GM20431 (cell line): ENCODE data around the gene IRX4.
"Not testable (repeated sequence)": the region's sequence is repeated elsewhere in the genome, so short reads cannot be mapped to it uniquely, and the experiment has no call there.

Experiments
- in situ Hi-C: fragments of 300-500 bp; cut with MseI, MboI; formaldehyde crosslinking; loops from one replicate; pipeline ENCODE4 v1.15.0; 2020; ENCODE audit warnings: low sequenced_read_pairs; ENCODE audit not compliant: unreplicated experiment

Gene IRX4

GRCh38 chr5:1865486-1865885 is 17.2 kb downstream of the IRX4 start:
- in situ Hi-C loops = no loop called here

DNA sequence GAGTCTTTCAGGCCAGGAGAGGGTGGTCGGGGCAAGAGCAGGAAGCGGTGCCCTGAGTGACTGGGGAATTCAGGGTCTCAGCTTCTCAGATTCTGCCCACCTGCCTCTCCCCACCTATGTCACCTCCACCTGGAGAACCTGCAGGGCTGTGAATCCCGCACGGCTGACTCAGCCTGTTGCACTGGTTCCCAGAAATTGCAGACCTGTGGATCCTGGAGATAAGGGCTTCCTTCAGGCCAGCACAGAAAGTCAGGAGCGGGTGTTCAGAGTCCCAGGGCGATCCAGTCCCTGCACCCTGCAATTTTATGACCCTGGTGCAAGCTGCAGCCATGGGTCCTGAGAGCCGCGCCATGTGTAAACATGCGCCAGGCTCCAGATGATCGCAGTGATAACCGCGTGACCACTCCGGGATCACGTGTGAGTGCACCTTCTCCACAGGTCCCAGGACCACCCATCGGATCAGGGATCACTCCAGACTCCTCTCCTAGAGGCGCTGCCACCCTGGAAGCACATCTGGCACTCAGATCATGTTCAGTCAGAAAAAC is 17.8 kb downstream of the IRX4 start:
- in situ Hi-C loops = no loop called here

DNA sequence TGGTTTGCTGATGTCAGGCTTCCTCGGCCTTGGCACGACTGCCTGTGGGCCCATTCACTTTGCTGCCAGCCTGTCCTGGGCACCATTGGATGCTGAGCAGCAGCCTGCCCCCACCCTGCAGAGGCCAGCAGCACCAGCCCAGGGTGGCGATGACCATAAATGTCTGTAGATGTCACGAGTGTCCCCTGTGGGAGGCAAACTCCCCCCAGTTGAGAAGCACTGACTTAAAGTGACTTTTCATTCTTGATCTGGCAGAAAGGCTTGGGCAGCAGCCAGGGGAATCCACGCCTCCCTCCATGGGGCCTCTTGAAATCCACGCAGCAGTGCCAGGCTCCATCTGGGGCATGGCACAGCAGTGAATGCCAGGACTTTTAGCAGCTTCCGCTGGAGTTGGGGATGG is 21.8 kb downstream of the IRX4 start:
- in situ Hi-C loops = no loop called here

DNA sequence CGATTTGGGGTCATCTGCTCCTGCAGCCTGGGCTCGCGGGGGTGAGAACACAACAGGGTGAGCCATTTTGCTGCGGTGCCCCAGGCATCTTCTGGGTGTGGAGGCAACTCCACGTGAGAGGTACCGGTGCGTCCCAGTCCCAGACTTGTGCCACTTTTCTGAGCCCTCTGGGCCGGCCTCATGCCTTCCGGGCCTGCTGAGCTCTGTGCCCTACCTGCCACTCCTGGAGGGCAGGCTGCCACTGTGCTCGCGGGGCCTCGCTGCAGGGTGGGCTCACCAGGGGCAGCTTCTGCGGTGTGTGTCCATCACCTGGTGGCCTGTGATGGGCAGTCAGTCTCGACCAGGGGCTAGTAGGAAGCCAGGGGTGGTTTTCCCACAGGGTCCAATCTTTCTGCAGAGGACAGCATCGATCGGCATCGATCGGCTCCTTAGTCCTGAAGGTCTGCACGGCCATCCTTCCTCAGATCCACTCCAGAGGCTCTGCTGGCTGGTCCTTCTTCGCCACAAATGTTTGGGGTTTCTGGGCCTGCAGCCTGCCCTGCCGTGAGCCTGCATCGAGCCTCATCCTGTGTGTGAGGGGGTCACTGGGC is 22.6 kb downstream of the IRX4 start:
- in situ Hi-C loops = no loop called here

- in situ Hi-C loops = no loop called here
Measured at GRCh38 chr5:1859099-1859498, 23.6 kb downstream of the IRX4 start.

- in situ Hi-C loops = no loop called here
Measured at GRCh38 chr5:1858436-1858835, 24.3 kb downstream of the IRX4 start.

- in situ Hi-C loops = no loop called here
Measured at GRCh38 chr5:1857256-1857600, 25.5 kb downstream of the IRX4 start.

DNA sequence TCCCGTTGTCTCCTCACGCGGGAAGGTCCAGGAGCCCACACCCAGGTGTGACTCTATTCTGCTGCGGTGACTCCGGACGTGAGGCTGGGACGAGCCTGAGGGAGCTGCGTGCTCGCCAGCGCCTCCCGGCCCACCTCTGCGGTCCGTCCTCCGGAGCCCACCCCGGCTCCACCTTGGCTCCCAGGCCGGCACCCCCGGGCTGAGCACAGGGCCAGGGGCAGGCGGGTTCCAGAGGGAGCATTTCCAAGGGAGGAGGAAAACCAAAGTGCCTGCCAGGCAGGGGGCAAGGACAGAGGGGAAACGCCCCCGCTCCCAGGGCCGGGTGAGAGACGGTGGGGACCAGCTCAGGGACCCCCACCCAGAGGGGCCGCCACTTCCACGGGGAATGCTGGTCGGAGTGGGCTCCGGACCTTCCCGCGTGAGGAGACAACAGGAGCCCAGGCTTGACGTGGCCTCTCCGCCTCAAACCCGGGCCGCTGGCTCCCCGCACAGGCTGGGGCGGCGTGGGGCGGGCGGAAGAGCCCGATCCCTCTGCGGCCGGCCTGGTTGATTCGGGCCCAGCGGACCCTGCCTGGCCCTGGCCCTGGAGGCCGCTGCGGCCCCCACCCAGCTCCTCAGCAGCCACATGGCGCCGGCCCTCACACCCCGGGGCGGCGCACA is 26.0 kb downstream of the IRX4 start:
- in situ Hi-C loops = no loop called here

- in situ Hi-C loops = no loop called here
Measured at GRCh38 chr5:1855596-1855995, 27.1 kb downstream of the IRX4 start.

DNA sequence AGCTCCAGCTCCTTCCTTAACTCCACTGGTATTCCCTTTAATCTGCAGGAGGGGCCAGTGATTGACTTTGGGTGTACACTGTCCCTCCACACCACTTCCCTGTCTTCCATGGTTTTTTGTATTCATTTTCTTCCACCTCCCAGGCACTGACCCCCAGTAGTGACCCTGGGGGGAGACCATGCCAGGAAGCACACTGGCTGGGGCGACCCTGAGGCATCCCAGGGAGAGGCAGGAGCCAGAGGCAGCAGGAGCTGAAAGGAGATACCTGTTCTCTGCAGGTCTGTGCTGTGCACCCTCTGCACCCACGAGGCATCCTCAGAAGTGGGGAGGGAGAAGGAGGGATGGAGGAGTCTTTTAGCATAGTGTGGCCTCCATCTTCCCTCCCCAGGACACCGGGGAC is 27.6 kb downstream of the IRX4 start:
- in situ Hi-C loops = no loop called here

- in situ Hi-C loops = no loop called here
Measured at GRCh38 chr5:1853531-1853930, 29.2 kb downstream of the IRX4 start.

GRCh38 chr5:1852324-1852947 is 30.3 kb downstream of the IRX4 start:
- in situ Hi-C loops = no loop called here

GRCh38 chr5:1851290-1851934 is 31.3 kb downstream of the IRX4 start:
- in situ Hi-C loops = no loop called here

GRCh38 chr5:1850324-1851154 is 32.2 kb downstream of the IRX4 start:
- in situ Hi-C loops = no loop called here

DNA sequence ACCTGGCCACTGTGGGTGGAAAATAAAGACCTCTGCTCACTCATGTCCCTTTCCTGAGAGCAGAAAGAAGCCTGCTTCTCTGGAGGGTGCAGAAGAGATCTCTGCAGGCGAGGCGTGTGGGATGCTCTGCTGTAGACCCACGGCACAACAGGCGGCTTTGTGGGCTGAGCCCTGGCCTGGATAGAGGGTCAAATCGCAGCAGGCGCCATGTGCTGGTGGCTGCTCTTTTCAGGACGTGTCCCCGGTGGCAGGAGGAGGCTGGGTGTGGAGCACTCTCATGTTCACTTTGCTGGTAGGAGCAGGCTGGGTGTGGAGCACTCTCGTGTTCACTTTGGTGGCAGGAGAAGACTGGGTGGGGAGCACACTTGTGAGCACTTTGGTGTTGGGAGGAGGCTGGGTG is 35.1 kb downstream of the IRX4 start:
- in situ Hi-C loops = no loop called here

DNA sequence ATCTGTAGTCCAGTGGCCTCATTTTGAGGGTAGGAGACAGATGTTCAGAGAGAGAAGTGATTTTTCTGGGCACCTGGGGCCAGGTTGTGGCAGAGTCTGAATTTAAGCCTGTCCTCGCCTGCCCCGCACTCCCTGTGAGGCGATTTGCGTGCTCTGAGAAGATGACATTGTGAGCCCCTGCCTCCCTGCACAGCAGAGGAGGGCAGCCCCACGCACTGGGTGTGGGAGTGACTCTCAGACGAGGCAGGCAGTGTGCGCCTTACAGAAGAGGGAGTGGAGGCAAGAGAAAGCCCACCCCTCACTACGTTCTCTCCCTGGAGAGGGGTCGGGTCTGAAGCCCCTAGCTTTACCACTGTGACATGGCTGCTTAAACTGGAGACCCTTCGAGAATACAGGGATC is 35.7 kb downstream of the IRX4 start:
- in situ Hi-C loops = no loop called here

DNA sequence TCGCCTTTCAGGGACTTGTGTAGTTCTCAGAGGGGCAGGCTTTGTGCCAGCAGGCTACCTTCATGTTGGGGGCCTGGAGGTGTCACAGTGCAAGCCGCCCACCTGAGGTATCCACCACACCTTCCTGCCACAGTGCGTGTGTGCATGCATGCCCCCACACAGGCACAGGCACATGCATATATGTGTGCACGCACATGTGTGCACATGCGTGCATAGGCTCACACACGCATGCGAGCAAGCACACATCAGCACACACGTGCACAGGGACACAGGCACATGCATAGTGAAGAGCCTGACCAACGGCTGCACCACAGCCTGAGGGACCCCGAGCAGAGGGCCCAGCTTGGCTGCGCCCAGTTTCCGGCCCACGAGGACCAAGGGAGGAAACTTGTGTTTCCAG is 36.1 kb downstream of the IRX4 start:
- in situ Hi-C loops = no loop called here

GRCh38 chr5:1845696-1846095 is 37.0 kb downstream of the IRX4 start:
- in situ Hi-C loops = no loop called here

DNA sequence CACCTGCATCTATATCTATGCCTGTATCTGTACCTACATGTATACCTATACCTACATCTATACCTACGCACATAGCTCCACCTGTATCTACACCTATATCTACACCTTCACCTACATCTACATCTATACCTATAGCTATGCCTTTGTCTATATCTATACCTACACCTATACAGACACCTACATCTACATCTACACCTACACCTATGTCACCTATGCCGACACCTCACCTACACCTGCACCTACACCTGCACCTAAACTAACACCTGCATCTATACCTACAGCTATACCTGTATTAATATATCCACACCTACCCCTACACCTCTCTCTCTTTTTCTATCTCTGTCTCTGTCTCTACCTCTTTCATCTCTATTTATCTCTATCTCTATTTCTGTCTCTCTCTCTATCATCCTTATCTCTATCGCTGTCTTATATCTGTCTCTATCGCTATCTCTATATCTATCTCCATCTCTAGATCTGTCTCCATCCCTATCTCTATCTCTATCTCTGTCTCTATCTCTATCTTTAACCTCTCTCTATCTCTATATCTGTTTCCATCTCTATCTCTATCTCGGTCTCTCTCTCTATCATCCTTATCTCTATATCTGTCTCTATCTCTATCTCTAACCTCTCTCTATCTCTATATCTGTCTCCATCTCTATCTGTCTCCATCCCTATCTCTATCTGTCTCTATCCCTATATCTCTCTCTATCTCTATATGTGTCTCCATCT is 37.9 kb downstream of the IRX4 start:
- in situ Hi-C loops = no loop called here

- in situ Hi-C loops = not testable (repeated sequence)
Measured at GRCh38 chr5:1843761-1844160, 39.0 kb downstream of the IRX4 start.
